Endothelial cell of hepatic sinusoid (primary cell): ENCODE measurements around the gene IL1RAPL1.

Experiments
- in situ Hi-C: cut with HindIII; loops from 2 replicates; pipeline ENCODE4 v1.10.0; 2017; ENCODE audit warnings: low sequenced_read_pairs

The IL1RAPL1 gene

GRCh38 chrX:29487714-29488113, 900.5 kb downstream of the IL1RAPL1 start:
- in situ Hi-C loops: no loop called here

GRCh38 chrX:29488919-29489318, 901.7 kb downstream of the IL1RAPL1 start:
- in situ Hi-C loops: no loop called here

GRCh38 chrX:29490606-29491005, 903.4 kb downstream of the IL1RAPL1 start:
- in situ Hi-C loops: no loop called here

GRCh38 chrX:29491659-29492058, 904.4 kb downstream of the IL1RAPL1 start:
- in situ Hi-C loops: no loop called here

GRCh38 chrX:29496636-29497180, 909.5 kb downstream of the IL1RAPL1 start:
- in situ Hi-C loops: no loop called here

- in situ Hi-C loops: no loop called here
Measured at GRCh38 chrX:29506729-29507128, 919.5 kb downstream of the IL1RAPL1 start.

- in situ Hi-C loops: no loop called here
Measured at GRCh38 chrX:29518100-29518499, 930.9 kb downstream of the IL1RAPL1 start.

- in situ Hi-C loops: no loop called here
Measured at GRCh38 chrX:29528281-29528680, 941.0 kb downstream of the IL1RAPL1 start.

- in situ Hi-C loops: no loop called here
Measured at GRCh38 chrX:29530501-29530900, 943.3 kb downstream of the IL1RAPL1 start.

- in situ Hi-C loops: no loop called here
Measured at GRCh38 chrX:29531336-29531735, 944.1 kb downstream of the IL1RAPL1 start.

- in situ Hi-C loops: no loop called here
Measured at GRCh38 chrX:29535212-29536162, 948.2 kb downstream of the IL1RAPL1 start.

GRCh38 chrX:29541038-29541437, 953.8 kb downstream of the IL1RAPL1 start:
- in situ Hi-C loops: no loop called here

- in situ Hi-C loops: no loop called here
Measured at GRCh38 chrX:29542152-29542551, 954.9 kb downstream of the IL1RAPL1 start.

- in situ Hi-C loops: no loop called here
Measured at GRCh38 chrX:29545878-29546277, 958.6 kb downstream of the IL1RAPL1 start.

- in situ Hi-C loops: no loop called here
Measured at GRCh38 chrX:29547877-29548276, 960.6 kb downstream of the IL1RAPL1 start.

GRCh38 chrX:29553542-29553941, 966.3 kb downstream of the IL1RAPL1 start:
- in situ Hi-C loops: no loop called here

GRCh38 chrX:29555465-29556091, 968.3 kb downstream of the IL1RAPL1 start:
- in situ Hi-C loops: no loop called here

- in situ Hi-C loops: no loop called here
Measured at GRCh38 chrX:29560065-29560464, 972.8 kb downstream of the IL1RAPL1 start.

GRCh38 chrX:29561417-29561816, 974.2 kb downstream of the IL1RAPL1 start:
- in situ Hi-C loops: no loop called here

- in situ Hi-C loops: no loop called here
Measured at GRCh38 chrX:29580560-29580959, 993.3 kb downstream of the IL1RAPL1 start.

GRCh38 chrX:29581223-29581622, 994.0 kb downstream of the IL1RAPL1 start:
- in situ Hi-C loops: no loop called here

GRCh38 chrX:29587107-29587506, 999.9 kb downstream of the IL1RAPL1 start:
- in situ Hi-C loops: no loop called here
